GM12891 (cell line): ENCODE results near the gene MMP15.
A peak's percentile ranks its signal among the peaks of the same experiment; 100 is the strongest.

ENCODE experiments used
- DNase-seq: peaks from one replicate; pipeline ENCODE4 v3.0.0; 2011; ENCODE audit warnings: low spot score; ENCODE audit not compliant: insufficient read length
- FAIRE-seq: peaks from 2 replicates; lab custom pipeline; 2011; peaks lifted over from hg19 to GRCh38; lab: Jason Lieb, UNC
- PAX5 ChIP-seq: IDR thresholded peaks from 2 replicates; pipeline ENCODE4 v1.6.1; 2011; ENCODE audit warnings: low read length, moderate library complexity, mild to moderate bottlenecking; ENCODE audit not compliant: insufficient read depth, severe bottlenecking
- POLR2A ChIP-seq: IDR thresholded peaks from 2 replicates; pipeline ENCODE4 v1.6.1; 2011; ENCODE audit warnings: low read depth, low read length, control low read depth
- POLR2AphosphoS5 ChIP-seq: IDR thresholded peaks from 2 replicates; pipeline ENCODE4 v1.6.1; 2011; ENCODE audit warnings: low read depth, low read length, control low read depth
- POU2F2 ChIP-seq: IDR thresholded peaks from 2 replicates; pipeline ENCODE4 v1.6.1; 2011; ENCODE audit warnings: low read depth, mild to moderate bottlenecking, control low read depth, low read length, moderate library complexity
- SPI1 ChIP-seq: IDR thresholded peaks from 2 replicates; pipeline ENCODE4 v1.6.1; 2011; ENCODE audit warnings: low read depth, low read length, control low read depth
- TAF1 ChIP-seq: IDR thresholded peaks from 2 replicates; pipeline ENCODE4 v1.6.1; 2011; ENCODE audit warnings: low read depth, low read length, control low read depth

MMP15 gene

GRCh38 chr16:57997176-57997527 lies 28.4 kb upstream of the MMP15 start:
- FAIRE-seq (no peak), DNase-seq (no peak)
- no peak for TF ChIP-seq TAF1
- TF ChIP-seq POU2F2: no peak
- TF ChIP-seq POLR2AphosphoS5: no peak
- TF ChIP-seq SPI1: no peak
- TF ChIP-seq PAX5: no peak
- TF ChIP-seq POLR2A: no peak

DNA sequence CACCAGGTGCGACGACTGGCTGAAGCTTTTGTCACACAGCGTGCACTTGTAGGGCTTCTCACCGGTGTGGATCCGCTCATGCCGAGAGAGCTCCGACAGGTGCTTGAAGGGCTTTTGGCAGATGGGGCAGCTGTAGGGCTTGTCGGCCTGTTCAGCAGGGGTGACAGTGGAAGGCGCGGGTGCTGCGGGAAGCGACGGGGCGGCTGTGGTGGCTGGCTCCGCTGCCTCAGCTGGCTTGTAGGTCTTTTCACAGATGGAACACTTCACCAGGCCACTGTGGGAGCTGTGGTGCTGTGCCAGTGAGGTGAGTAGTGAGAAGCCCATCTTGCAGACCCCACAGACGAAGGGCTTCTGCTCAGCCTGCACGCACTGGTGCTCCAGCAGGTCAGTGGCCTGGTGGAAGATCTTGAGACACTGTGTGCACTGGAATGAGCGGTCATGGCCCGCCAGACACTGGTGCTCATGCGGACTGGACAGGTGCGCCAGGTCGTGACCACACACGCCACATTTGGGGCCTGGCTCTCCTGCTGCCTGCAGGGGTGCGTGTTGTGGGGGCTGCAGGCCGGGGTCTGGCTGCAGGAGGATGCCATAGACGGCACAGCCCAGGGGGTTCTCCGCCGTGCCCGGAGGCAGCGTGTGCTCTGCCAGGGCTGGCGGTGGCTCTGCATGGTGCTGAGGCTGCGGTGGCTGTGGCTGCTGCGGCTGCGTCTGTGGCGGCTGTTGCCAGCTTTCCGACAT lies 27.9 kb upstream of the MMP15 start:
- DNase-seq (no peak), FAIRE-seq (no peak)
- TF ChIP-seq PAX5: no peak
- no peak for TF ChIP-seq POLR2AphosphoS5
- no peak for TF ChIP-seq POU2F2
- TF ChIP-seq POLR2A: no peak
- TF ChIP-seq SPI1: no peak
- TF ChIP-seq TAF1: no peak

DNA sequence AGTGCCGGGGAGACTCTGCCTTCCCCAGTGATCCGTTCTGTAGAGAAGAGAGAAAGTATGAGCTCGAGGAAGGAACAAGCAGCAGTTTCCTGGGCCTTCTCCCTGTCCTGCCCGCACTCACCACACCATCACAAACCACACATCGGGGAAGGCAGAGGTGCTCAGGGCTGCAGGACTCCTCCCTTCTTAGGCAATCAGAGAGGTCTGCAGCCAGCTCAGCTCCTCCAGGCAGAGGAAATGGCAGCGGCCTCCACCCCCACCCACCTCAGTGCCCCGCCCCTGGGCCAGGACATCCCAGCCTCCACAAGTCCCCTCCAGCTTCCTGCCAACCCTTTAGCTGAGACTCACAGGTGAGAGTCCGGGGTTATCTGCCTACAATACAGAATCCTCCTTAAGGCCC lies 27.1 kb upstream of the MMP15 start:
- no peak for FAIRE-seq

GRCh38 chr16:57998992-57999365 lies 26.6 kb upstream of the MMP15 start:
- TF ChIP-seq SPI1 (no peak), PAX5 (no peak), POLR2A (no peak)
- DNase-seq (no peak), FAIRE-seq (no peak)

More for the DNA sequence above, 27.1 kb upstream of the MMP15 start:
- TF ChIP-seq SPI1 (no peak), POLR2A (no peak), TAF1 (no peak), POU2F2 (no peak), POLR2AphosphoS5 (no peak), PAX5 (no peak)
- no peak for DNase-seq

- TF ChIP-seq POU2F2: no peak
- no peak for TF ChIP-seq SPI1
- TF ChIP-seq POLR2AphosphoS5: no peak
- no peak for TF ChIP-seq TAF1
- TF ChIP-seq POLR2A: no peak
- no peak for TF ChIP-seq PAX5
- DNase-seq: peak; percentile 52
These were observed 26.1 kb upstream of the MMP15 start for GRCh38 chr16:57999366-57999970.

DNA sequence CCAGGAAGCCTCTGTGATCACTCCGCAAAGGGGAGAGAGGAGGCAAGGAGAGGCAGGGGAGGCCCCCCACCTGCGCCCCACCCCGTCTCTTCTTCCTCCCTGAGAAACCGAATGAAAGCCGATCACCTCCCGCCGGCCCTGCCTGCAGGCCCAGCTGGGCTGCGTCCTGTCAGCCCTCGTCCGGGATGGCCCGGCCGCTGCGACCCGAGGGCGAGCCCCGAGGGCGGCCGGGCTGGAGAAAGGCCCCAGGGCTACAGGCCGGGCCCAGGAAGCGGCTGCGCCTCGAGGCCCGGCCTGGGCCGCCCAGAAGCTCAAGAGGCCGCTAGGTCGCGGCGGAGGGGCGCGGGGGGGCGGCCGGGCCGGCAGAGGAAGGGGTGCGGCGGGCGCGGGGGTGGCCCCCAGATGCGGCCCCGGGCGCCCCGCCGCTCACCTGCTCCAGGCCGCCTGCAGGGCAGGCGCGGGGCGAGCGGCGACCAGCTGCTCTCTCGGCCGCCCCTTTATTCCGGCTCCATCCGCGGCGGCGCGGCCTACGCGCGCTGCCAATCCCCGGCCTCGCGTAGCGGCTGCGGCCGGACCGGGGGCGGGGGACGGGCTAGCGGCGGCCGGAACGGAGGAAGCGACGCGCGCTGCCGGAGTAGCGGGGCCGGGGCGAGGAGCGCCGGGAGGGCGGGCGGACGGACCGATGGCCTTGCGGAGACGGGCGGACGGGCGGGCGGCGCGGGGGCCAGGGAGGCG lies 25.4 kb upstream of the MMP15 start, which contains the start of gene ZNF319:
TSS of gene ZNF319 (minus strand) at position 702 of the 735 bp plus-strand sequence. CDS start 2,407 bp downstream, outside the sequence.
- peak; percentile 38 for DNase-seq
- FAIRE-seq: no peak
- TF ChIP-seq TAF1 (no peak), POLR2AphosphoS5 (no peak), POLR2A (no peak), POU2F2 (no peak), SPI1 (no peak), PAX5 (no peak)

More at GRCh38 chr16:57999366-57999970, 26.1 kb upstream of the MMP15 start:
- FAIRE-seq: peak; percentile 64

GRCh38 chr16:58000706-58001676 lies 24.6 kb upstream of the MMP15 start, which contains the start of gene USB1:
Gene USB1 (plus strand): TSS chr16:58001407. CDS start chr16:58001484, 77 bp downstream.
- DNase-seq: peak; percentile 98
- FAIRE-seq: peak; percentile 100
- peak; percentile 49 for TF ChIP-seq SPI1
- no peak for TF ChIP-seq PAX5
- TF ChIP-seq TAF1: peak; percentile 50; the same call in 1 of the 2 replicates
- TF ChIP-seq POLR2A: peak; percentile 62; the same call in 1 of the 2 replicates
- 0 out of 2 replicates have a peak, but pooled peaks have one; percentile 26 for TF ChIP-seq POU2F2
- TF ChIP-seq POLR2AphosphoS5: no peak

DNA sequence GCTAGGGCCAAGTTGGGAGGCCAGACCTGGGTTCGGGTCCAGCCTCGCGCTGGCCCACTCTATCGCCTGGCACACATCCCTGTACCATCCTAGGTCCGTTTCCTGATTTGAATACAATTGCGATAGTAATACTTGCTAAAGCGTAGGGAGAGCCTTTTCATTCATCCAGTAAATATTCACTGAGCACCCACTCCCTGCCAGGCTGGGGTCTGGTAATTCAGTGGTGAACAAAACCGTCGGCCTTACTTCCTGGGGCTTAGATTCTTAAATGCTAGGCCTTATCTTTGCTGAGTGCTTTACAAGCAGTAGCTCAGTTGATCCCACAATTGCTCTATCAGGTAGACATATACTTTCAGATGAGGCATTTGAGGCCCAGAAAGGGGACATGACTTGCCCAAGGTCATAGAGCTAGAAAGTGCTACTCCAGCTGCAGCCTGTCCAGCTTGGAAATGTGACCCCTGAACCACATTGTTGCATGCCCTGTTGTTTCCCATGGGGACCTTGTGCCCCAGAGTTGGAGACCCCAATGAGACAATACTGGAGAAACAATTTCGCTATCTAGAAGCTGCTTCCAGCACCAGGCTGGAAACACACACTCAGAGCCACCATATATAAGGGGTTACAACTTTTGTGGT lies 23.7 kb upstream of the MMP15 start:
- no peak for TF ChIP-seq PAX5
- no peak for TF ChIP-seq TAF1
- no peak for TF ChIP-seq SPI1
- no peak for TF ChIP-seq POLR2A
- no peak for TF ChIP-seq POU2F2
- no peak for TF ChIP-seq POLR2AphosphoS5
- FAIRE-seq: peak; percentile 71
- DNase-seq: no peak
